ENCODE measurements around the gene PDAP1.

The PDAP1 gene

DNA sequence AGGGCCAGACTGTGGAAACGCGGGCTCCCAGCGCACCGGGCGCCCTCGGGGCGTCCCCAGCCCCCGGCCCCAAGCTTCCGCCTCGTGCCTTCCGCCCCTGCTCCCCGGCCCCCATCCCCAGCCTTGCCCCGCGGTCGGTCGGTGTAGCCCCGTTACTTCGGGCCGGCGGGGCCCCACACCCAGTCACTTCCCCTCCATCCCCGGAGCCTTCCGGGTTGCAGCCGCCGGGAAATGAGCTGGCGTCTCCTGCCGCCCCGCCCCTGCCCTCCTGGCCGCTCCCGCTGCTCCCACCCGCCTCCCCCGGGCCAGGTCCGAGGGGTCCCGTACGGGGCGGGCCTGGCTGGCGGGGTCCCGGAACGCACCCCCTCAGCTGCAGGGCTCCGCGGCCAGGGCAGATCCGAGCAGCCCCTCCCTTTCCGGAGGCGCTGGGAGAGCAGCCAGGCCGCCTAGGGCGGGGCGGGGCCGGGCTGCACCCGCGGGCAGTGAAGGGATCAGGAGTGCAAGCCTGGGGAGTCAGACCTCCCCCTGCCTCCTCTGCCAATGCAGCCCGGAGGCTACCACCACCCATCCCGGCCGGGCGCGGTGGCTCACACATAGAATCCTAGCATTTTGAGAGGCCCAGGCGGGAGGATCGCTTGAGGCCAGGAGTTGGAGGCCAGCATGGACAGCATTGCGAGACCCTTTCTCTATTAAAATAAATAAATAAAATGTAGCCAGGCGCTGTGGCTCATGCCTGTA lies 33.2 kb downstream of the PDAP1 start:
- peak; percentile 33 for DNase-seq
- Histone ChIP-seq H3K4me3 (ENCODE audit: low read depth, low read length) (peak overlapping the region; percentile 78), H3K27me3 (replicated peaks) (no peaks in the 10 kb centered on the region), H3K27ac (peak overlapping the region; percentile 44), H3K36me3 (replicated peaks) (peaks cover 9% of the 10 kb centered on the region)
- in situ Hi-C loops (cut with HindIII; ENCODE audit: low pct_ligation_motif_present, low sequenced_read_pairs) = no loop called here
- TF ChIP-seq, protein P1, sequence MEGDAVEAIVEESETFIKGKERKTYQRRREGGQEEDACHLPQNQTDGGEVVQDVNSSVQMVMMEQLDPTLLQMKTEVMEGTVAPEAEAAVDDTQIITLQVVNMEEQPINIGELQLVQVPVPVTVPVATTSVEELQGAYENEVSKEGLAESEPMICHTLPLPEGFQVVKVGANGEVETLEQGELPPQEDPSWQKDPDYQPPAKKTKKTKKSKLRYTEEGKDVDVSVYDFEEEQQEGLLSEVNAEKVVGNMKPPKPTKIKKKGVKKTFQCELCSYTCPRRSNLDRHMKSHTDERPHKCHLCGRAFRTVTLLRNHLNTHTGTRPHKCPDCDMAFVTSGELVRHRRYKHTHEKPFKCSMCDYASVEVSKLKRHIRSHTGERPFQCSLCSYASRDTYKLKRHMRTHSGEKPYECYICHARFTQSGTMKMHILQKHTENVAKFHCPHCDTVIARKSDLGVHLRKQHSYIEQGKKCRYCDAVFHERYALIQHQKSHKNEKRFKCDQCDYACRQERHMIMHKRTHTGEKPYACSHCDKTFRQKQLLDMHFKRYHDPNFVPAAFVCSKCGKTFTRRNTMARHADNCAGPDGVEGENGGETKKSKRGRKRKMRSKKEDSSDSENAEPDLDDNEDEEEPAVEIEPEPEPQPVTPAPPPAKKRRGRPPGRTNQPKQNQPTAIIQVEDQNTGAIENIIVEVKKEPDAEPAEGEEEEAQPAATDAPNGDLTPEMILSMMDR (IDR thresholded peaks at IDR 0.05; ENCODE audit: low read depth, low read length, missing control alignments) = no peak

- in situ Hi-C loops (cut with HindIII; ENCODE audit: low pct_ligation_motif_present, low sequenced_read_pairs) = no loop called here
- DNase-seq = peak; percentile 51
- Histone ChIP-seq H3K27ac (peak within 1 kb of the TSS; percentile 44), H3K36me3 (replicated peaks) (peaks cover 9% of the 10 kb centered on the region), H3K4me3 (ENCODE audit: low read depth, low read length) (peak within 1 kb of the TSS; percentile 78), H3K27me3 (replicated peaks) (no peaks in the 10 kb centered on the region)
- TF ChIP-seq, protein P1 (IDR thresholded peaks at IDR 0.05; ENCODE audit: low read depth, low read length, missing control alignments) = no peak
These were observed 34.0 kb downstream of the PDAP1 start, which contains the start of gene ARPC1B for GRCh38 chr7:99374111-99375064. ARPC1B (plus strand) TSS chr7:99374730; CDS start chr7:99385715, 10,985 bp downstream.

GRCh38 chr7:99373091-99374066 lies 35.0 kb downstream of the PDAP1 start:
- Histone ChIP-seq H3K4me3 (ENCODE audit: low read depth, low read length) (no peak overlapping the region), H3K36me3 (replicated peaks) (peaks cover 8% of the 10 kb centered on the region), H3K27me3 (replicated peaks) (no peaks in the 10 kb centered on the region), H3K27ac (no peak overlapping the region)
- no peak for DNase-seq
- in situ Hi-C loops (cut with HindIII; ENCODE audit: low pct_ligation_motif_present, low sequenced_read_pairs) = no loop called here
- TF ChIP-seq, protein P1 (IDR thresholded peaks at IDR 0.05; ENCODE audit: low read depth, low read length, missing control alignments) = no peak

GRCh38 chr7:99372275-99373090 lies 35.9 kb downstream of the PDAP1 start:
- Histone ChIP-seq H3K4me3 (ENCODE audit: low read depth, low read length) (no peak overlapping the region), H3K27me3 (replicated peaks) (no peaks in the 10 kb centered on the region), H3K36me3 (replicated peaks) (peaks cover 3% of the 10 kb centered on the region), H3K27ac (no peak overlapping the region)
- in situ Hi-C loops (cut with HindIII; ENCODE audit: low pct_ligation_motif_present, low sequenced_read_pairs) = no loop called here
- TF ChIP-seq, protein P1 (IDR thresholded peaks at IDR 0.05; ENCODE audit: low read depth, low read length, missing control alignments) = no peak
- peak; percentile 38 for DNase-seq

Measured in brain microvascular endothelial cell (primary cell).